ENCODE results near the gene CAMK2A. TPM values are rescaled to one million over a fixed set of nuclear protein-coding genes. Genes with fewer than 3 reads are reported as not detected.
A peak's percentile ranks its signal among the peaks of the same experiment; 100 is the strongest.

CAMK2A gene
- total RNA-seq, 3 donors from 2014 or later, result 0.46 to 3.0 (median 0.93) TPM

- DNase-seq (peak in 1 of 3 donors; percentile 43), ATAC-seq (peak; percentile 66)
- Histone ChIP-seq H3K4me3 (no peak overlapping the region), H3K36me3 (ENCODE audit: low read depth) (no peaks in the 10 kb centered on the region), H3K9me3 (no peaks in the 10 kb centered on the region), H3K4me1 (ENCODE audit: low read depth) (no peaks in the 10 kb centered on the region)
- no peak for TF ChIP-seq CTCF (IDR thresholded peaks at IDR 0.05)
- intact Hi-C loops (cut with DNase I, micrococcal nuclease), result no loop called here
Measured at GRCh38 chr5:150320044-150320613, 30.6 kb upstream of the CAMK2A start.

- ATAC-seq (no peak), DNase-seq (no peak)
- Histone ChIP-seq H3K36me3 (ENCODE audit: low read depth) (no peaks in the 10 kb centered on the region), H3K4me1 (ENCODE audit: low read depth) (no peaks in the 10 kb centered on the region), H3K9me3 (no peaks in the 10 kb centered on the region), H3K4me3 (no peak overlapping the region)
- intact Hi-C loops (cut with DNase I, micrococcal nuclease), result no loop called here
- TF ChIP-seq CTCF (IDR thresholded peaks at IDR 0.05), result no peak
Measured at GRCh38 chr5:150319484-150319790, 29.9 kb upstream of the CAMK2A start.

GRCh38 chr5:150318613-150319483 is 29.3 kb upstream of the CAMK2A start:
- TF ChIP-seq CTCF (IDR thresholded peaks at IDR 0.05), result no peak
- intact Hi-C loops (cut with DNase I, micrococcal nuclease), result no loop called here
- H3K4me1 ChIP-seq (ENCODE audit: low read depth), result no peaks in the 10 kb centered on the region
- no peaks in the 10 kb centered on the region for H3K36me3 ChIP-seq (ENCODE audit: low read depth)
- no peak overlapping the region for H3K4me3 ChIP-seq
- no peaks in the 10 kb centered on the region for H3K9me3 ChIP-seq
- ATAC-seq (no peak), DNase-seq (no peak)

GRCh38 chr5:150317048-150318003 is 27.8 kb upstream of the CAMK2A start:
- ATAC-seq (peak; percentile 45), DNase-seq (no peak)
- intact Hi-C loops (cut with DNase I, micrococcal nuclease), result no loop called here
- Histone ChIP-seq H3K4me3 (no peak overlapping the region), H3K9me3 (no peaks in the 10 kb centered on the region), H3K4me1 (ENCODE audit: low read depth) (no peaks in the 10 kb centered on the region), H3K36me3 (ENCODE audit: low read depth) (no peaks in the 10 kb centered on the region)
- no peak for TF ChIP-seq CTCF (IDR thresholded peaks at IDR 0.05)

GRCh38 chr5:150316320-150316719 is 26.7 kb upstream of the CAMK2A start:
- Histone ChIP-seq H3K36me3 (ENCODE audit: low read depth) (no peaks in the 10 kb centered on the region), H3K4me1 (ENCODE audit: low read depth) (no peaks in the 10 kb centered on the region), H3K9me3 (no peaks in the 10 kb centered on the region), H3K4me3 (no peak overlapping the region)
- ATAC-seq (no peak), DNase-seq (no peak)
- TF ChIP-seq CTCF (IDR thresholded peaks at IDR 0.05), result no peak
- intact Hi-C loops (cut with DNase I, micrococcal nuclease), result no loop called here
